ENCODE measurements around the gene UBQLN1. TPM values are rescaled to one million over a fixed set of nuclear protein-coding genes. Genes with fewer than 3 reads are reported as not detected.

Gene UBQLN1
- total and polyA plus RNA-seq, 9 of the 15 experiments (the other 6 are each of a cell fraction or from before 2014, with no cell fraction given), result 7.5 to 120 (median 52.8) TPM

DNA sequence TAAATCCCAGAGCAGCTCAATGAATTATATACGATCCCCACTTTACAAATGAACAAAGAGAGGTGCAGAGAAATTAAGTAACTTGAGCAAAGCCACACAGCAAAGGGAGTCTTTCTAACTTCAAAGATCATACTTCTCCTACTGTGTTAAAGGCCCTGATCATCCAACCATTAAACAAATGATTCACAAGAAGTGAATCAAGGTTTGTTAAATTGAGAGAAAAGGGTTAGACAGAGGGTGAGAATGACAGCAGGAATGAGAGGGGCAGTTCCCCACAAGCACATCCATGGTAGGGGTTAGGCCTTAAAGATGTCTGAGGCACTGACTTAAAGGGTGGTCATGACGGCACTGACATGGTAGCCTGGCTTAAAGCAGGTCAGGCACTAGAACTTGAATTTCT, 74.1 kb downstream of the UBQLN1 start:
- Histone ChIP-seq H2AFZ (ENCODE audit: low read depth, low read length) (no peak overlapping the region), H3K4me2 (ENCODE audit: insufficient read depth, low read length) (no peak overlapping the region), H3K4me3 (no peak overlapping the region), H3K27me3 (ENCODE audit: control insufficient read depth in 2 of 2, insufficient read depth in 2 of 2, low read length in 2 of 2) (no peaks in the 10 kb centered on the region), H3K27ac (ENCODE audit: extremely low read depth, low read depth, low read length) (no peak overlapping the region), H3K4me1 (replicated peaks in 1 of 2; ENCODE audit: control insufficient read depth in 2 of 2, insufficient read depth in 2 of 2, low read length in 2 of 2) (peaks cover 5 to 7% of the 10 kb centered on the region in 2 experiments; a peak in 3 of 5 replicates), H3K79me2 (ENCODE audit: control insufficient read depth, insufficient read depth, low read length) (no peaks in the 10 kb centered on the region), H3K9me3 (replicated peaks; ENCODE audit: control insufficient read depth, insufficient read depth, low read depth, low read length) (no peaks in the 10 kb centered on the region), H3K9me1 (ENCODE audit: control insufficient read depth, insufficient read depth, low read length) (no peaks in the 10 kb centered on the region), H4K20me1 (replicated peaks; ENCODE audit: control insufficient read depth, insufficient read depth, low read length) (no peaks in the 10 kb centered on the region), H3K36me3 (ENCODE audit: control insufficient read depth, insufficient read depth, low read length) (0 out of 3 replicates have a peak, but pooled peaks cover 3% of the 10 kb centered on the region), H3K9ac (ENCODE audit: insufficient read depth in 1 of 2, low read depth in 2 of 2, low read length in 2 of 2) (no peak overlapping the region)
- BruUV-seq (replicated peaks), result no TSS peak
- CTCF ChIA-PET (ENCODE audit: low intra/inter-chr PET ratio), result no interaction called here
- POLR2A ChIA-PET, result no interaction called here
- 95% methylated on average over 2 of the region's 2 CpGs for WGBS (ENCODE audit: insufficient coverage, low coverage, missing lambda C conversion rate)
- no peak for TF ChIP-seq BHLHE40 (IDR thresholded peaks at IDR 0.05; ENCODE audit: low read length)
- TF ChIP-seq, protein P1, sequence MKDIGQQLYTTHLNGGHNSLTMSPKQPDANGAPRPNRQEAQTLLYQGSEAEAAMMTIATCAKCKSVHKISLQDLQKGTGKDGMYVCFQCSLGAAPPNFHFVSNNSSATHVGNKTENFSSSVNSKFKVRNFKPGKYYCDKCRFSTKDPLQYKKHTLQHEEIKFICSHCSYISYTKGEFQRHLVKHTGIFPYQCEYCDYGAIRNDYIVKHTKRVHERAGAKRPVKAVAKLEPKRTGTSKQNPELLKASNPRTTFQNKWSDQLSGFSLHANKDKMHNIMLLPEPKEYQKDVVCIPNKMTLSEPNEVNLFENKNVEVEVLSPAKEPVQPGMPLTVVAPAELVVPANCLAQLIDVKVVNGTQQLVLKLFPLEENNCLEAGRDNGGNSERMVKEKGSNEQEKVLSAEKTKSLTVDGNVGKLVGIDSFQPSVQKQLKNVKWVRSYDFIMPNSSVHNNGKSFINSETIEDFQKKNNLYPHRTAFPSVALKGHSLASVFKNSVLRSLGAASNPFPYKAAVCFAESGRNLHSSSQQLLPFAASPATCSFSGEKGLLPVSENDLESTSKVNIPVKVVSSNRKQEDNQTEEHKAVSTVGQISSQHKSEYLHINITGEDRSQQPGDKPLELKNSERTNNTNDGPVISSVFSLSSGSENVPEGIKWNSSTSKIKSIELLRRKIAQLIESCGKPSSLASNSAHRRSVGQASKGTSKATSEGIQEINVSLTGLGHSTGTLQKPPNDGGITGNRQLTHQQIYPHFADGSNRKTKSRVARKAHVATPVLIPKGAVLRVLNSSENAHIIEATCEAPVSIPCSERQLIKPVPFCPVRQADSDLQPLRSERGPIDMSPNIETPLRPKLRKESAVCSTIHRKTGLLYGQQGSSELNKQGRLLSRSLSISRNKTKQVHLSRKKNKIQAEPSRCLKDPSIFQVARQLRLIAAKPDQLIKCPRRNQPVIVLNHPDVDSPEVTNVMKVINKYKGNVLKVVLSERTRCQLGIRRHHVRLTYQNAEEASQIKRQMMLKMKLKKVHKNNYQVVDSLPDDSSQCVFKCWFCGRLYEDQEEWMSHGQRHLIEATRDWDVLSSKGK (CRISPR knock-in tag; IDR thresholded peaks at IDR 0.05), result no peak
- no peak for TF ChIP-seq ZNF384 (IDR thresholded peaks at IDR 0.05; ENCODE audit: low read depth, low read length)
- TF ChIP-seq, protein P2, sequence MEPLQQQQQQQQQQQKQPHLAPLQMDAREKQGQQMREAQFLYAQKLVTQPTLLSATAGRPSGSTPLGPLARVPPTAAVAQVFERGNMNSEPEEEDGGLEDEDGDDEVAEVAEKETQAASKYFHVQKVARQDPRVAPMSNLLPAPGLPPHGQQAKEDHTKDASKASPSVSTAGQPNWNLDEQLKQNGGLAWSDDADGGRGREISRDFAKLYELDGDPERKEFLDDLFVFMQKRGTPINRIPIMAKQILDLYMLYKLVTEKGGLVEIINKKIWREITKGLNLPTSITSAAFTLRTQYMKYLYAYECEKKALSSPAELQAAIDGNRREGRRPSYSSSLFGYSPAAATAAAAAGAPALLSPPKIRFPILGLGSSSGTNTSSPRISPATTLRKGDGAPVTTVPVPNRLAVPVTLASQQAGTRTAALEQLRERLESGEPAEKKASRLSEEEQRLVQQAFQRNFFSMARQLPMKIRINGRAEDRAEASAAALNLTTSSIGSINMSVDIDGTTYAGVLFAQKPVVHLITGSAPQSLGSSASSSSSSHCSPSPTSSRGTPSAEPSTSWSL (CRISPR knock-in tag; IDR thresholded peaks at IDR 0.05; ENCODE audit: borderline replicate concordance), result no peak
- no peak for TF ChIP-seq EWSR1 (IDR thresholded peaks at IDR 0.05; ENCODE audit: borderline replicate concordance, low read depth, partially characterized antibody)
- TF ChIP-seq, protein P3, sequence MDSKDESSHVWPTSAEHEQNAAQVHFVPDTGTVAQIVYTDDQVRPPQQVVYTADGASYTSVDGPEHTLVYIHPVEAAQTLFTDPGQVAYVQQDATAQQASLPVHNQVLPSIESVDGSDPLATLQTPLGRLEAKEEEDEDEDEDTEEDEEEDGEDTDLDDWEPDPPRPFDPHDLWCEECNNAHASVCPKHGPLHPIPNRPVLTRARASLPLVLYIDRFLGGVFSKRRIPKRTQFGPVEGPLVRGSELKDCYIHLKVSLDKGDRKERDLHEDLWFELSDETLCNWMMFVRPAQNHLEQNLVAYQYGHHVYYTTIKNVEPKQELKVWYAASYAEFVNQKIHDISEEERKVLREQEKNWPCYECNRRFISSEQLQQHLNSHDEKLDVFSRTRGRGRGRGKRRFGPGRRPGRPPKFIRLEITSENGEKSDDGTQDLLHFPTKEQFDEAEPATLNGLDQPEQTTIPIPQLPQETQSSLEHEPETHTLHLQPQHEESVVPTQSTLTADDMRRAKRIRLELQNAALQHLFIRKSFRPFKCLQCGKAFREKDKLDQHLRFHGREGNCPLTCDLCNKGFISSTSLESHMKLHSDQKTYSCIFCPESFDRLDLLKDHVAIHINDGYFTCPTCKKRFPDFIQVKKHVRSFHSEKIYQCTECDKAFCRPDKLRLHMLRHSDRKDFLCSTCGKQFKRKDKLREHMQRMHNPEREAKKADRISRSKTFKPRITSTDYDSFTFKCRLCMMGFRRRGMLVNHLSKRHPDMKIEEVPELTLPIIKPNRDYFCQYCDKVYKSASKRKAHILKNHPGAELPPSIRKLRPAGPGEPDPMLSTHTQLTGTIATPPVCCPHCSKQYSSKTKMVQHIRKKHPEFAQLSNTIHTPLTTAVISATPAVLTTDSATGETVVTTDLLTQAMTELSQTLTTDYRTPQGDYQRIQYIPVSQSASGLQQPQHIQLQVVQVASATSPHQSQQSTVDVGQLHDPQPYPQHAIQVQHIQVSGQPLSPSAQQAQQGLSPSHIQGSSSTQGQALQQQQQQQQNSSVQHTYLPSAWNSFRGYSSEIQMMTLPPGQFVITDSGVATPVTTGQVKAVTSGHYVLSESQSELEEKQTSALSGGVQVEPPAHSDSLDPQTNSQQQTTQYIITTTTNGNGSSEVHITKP (IDR thresholded peaks at IDR 0.05; ENCODE audit: partially characterized antibody), result no peak
- no peak for TF ChIP-seq ZNF76 (CRISPR knock-in tag; IDR thresholded peaks at IDR 0.05; ENCODE audit: borderline replicate concordance)
- no peak for TF ChIP-seq ZNF184 (CRISPR knock-in tag; IDR thresholded peaks at IDR 0.05)
- TF ChIP-seq, protein P4, sequence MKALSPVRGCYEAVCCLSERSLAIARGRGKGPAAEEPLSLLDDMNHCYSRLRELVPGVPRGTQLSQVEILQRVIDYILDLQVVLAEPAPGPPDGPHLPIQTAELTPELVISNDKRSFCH (CRISPR knock-in tag; IDR thresholded peaks at IDR 0.05), result no peak
- TF ChIP-seq, protein P4 (tag; IDR thresholded peaks at IDR 0.05), result no peak
- no peak for TF ChIP-seq ZNF444 (CRISPR knock-in tag; IDR thresholded peaks at IDR 0.05)
- intact Hi-C loops (cut with micrococcal nuclease) (no loop called here), in situ Hi-C loops (cut with MboI) (no loop called here)
- no peak for FAIRE-seq
- no peak for DNase-seq (ENCODE audit: extremely low read depth in 1 of 4, low spot score in 3 of 4)
- ATAC-seq, result no peak

Measured in K562 (cell line).